Fibroblast of pulmonary artery (primary cell): ENCODE results near the gene PALD1.
"Not testable (repeated sequence)": the region's sequence is repeated elsewhere in the genome, so short reads cannot be mapped to it uniquely, and the experiment has no call there.

Source experiments
- DNase-seq: peaks from one replicate; pipeline ENCODE4 v3.0.0-alpha.2; 2010; ENCODE audit warnings: low read depth
- H3K4me3 ChIP-seq: replicated peaks from 2 replicates; pipeline ENCODE4 v1.5.1; 2011; ENCODE audit warnings: low read depth, mild to moderate bottlenecking, control low read depth, low read length, moderate library complexity
- CTCF ChIP-seq: IDR thresholded peaks from 2 replicates; pipeline ENCODE4 v1.5.1; 2011; ENCODE audit warnings: mild to moderate bottlenecking, control low read depth, low read length, inconsistent platforms; ENCODE audit errors: missing control alignments

PALD1 gene

GRCh38 chr10:70579234-70580002 lies 100.9 kb downstream of the PALD1 start:
- no peak for DNase-seq
- H3K4me3 ChIP-seq, result no peak overlapping the region

GRCh38 chr10:70581176-70581575 lies 102.6 kb downstream of the PALD1 start:
- H3K4me3 ChIP-seq, DNase-seq: not testable (repeated sequence)

More at GRCh38 chr10:70579234-70580002, 100.9 kb downstream of the PALD1 start:
- TF ChIP-seq CTCF, result no peak

- DNase-seq, result no peak
- no peak for TF ChIP-seq CTCF
- no peak overlapping the region for H3K4me3 ChIP-seq
These were observed 104.5 kb downstream of the PALD1 start for GRCh38 chr10:70582793-70583668.

- DNase-seq, result no peak
- no peak for TF ChIP-seq CTCF
- no peak overlapping the region for H3K4me3 ChIP-seq
These were observed 105.1 kb downstream of the PALD1 start for GRCh38 chr10:70583669-70584037.

- no peak for TF ChIP-seq CTCF
- H3K4me3 ChIP-seq, result no peak overlapping the region
- no peak for DNase-seq
These were observed 105.8 kb downstream of the PALD1 start for GRCh38 chr10:70584366-70584765.

- DNase-seq, result no peak
- H3K4me3 ChIP-seq, result no peak overlapping the region
- no peak for TF ChIP-seq CTCF
These were observed 106.5 kb downstream of the PALD1 start for GRCh38 chr10:70584909-70585544.

- DNase-seq, result no peak
- no peak for TF ChIP-seq CTCF
- H3K4me3 ChIP-seq, result no peak overlapping the region
These were observed 107.1 kb downstream of the PALD1 start for GRCh38 chr10:70585578-70586169.
